ENCODE measurements around the gene SDF4.
"Not testable (repeated sequence)": the region's sequence is repeated elsewhere in the genome, so short reads cannot be mapped to it uniquely, and the experiment has no call there.

Gene SDF4

DNA sequence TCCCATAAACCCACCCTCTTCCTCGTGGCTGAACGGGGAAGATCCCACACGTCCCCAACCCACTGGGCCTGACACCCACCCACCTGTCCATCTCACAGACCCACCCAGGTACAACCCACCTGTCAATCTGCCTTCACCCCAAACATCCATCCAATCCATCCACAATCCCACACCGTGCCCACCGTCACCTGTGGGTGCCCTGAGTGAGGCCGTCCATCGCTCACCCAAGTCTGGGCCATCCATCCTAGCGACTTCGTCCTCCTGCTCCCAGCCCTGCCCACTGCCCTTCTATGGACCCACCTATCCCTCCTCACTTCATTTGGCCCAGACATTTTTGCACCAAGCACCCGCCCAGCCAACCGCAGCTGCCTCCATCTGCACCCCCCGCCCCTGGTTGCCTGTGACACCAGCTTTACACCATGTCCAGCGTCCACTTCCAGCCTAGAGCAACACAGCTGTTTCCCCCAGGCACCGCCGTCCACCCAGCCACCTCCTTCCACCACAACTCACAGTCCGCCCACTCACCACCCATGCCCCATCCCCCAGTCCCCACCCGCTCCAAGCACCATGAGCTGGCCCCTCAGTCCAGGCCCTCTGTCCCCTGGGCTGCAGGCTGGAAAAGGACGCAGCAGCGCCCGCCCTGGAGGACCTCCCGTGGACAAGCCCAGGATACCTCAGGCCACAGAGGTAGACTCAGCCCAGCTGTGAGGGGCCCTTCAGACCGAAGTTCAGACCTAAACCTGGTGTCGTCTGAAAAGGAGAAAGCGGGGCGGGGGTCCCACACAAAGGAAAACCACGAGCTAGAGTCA is 50.5 kb downstream of the SDF4 start:
- H3K4me3 ChIP-seq (ENCODE audit: low read length): no peak overlapping the region
- 0 out of 2 replicates have a peak, but pooled peaks cover 6% of the 10 kb centered on the region for H3K27me3 ChIP-seq (ENCODE audit: insufficient read depth, low read length)
- H3K9ac ChIP-seq (ENCODE audit: low read depth, low read length): no peak overlapping the region
- H3K36me3 ChIP-seq (ENCODE audit: insufficient read depth, low read depth, low read length): no peaks in the 10 kb centered on the region
- H3K4me1 ChIP-seq (ENCODE audit: insufficient read depth, low read length): peaks cover 8% of the 10 kb centered on the region; the same call in 1 of the 2 replicates
- no peak overlapping the region for H3K27ac ChIP-seq (ENCODE audit: low read length)
- H3K9me3 ChIP-seq (ENCODE audit: insufficient read depth, low read depth, low read length): no peaks in the 10 kb centered on the region

- H3K4me3 ChIP-seq (ENCODE audit: low read length): no peak overlapping the region
- H3K27ac ChIP-seq (ENCODE audit: low read length): no peak overlapping the region
- H3K9ac ChIP-seq (ENCODE audit: low read depth, low read length): no peak overlapping the region
- H3K36me3 ChIP-seq (ENCODE audit: insufficient read depth, low read depth, low read length): no peaks in the 10 kb centered on the region
- H3K9me3 ChIP-seq (ENCODE audit: insufficient read depth, low read depth, low read length): no peaks in the 10 kb centered on the region
- H3K4me1 ChIP-seq (ENCODE audit: insufficient read depth, low read length): peaks cover 10% of the 10 kb centered on the region; the same call in 1 of the 2 replicates
- peaks cover 17% of the 10 kb centered on the region for H3K27me3 ChIP-seq (ENCODE audit: insufficient read depth, low read length)
Observed at GRCh38 chr1:1179983-1180861, 51.6 kb downstream of the SDF4 start.

DNA sequence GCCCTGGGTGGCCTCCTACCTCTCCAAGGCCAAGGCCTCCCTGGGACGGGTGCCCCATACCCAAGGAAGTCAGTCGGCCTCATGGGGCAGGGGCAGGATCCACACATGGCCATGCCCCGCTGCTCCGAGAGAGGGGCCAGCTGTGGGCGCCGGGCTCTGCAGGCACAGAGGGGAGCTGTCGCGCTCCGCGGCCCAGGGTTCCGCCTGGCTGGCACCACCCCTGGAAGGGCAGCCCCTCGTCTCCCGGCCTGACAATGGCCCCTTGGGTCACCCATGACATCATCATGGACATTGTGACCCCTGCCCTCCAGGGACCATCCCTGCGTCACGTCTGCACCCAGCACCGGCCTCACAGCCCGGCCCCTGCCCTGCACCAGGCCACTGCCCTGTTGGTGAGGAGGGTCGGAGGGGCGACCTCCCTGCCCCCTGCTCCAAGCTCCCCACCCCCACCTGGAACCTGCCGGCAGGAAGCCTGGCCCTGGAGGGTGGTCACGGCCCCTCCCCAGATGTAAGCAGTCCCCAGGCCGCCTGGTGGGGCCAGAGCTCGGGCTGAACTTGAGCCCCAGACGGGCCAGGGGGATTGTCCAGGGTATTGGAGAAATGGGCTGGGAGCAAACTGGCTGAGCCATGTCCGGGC is 52.3 kb downstream of the SDF4 start:
- Histone ChIP-seq H3K4me1 (ENCODE audit: insufficient read depth, low read length) (peaks cover 10% of the 10 kb centered on the region; the same call in 1 of the 2 replicates), H3K27ac (ENCODE audit: low read length) (no peak overlapping the region), H3K27me3 (ENCODE audit: insufficient read depth, low read length) (peaks cover 17% of the 10 kb centered on the region), H3K36me3 (ENCODE audit: insufficient read depth, low read depth, low read length) (no peaks in the 10 kb centered on the region), H3K9me3 (ENCODE audit: insufficient read depth, low read depth, low read length) (no peaks in the 10 kb centered on the region), H3K9ac (ENCODE audit: low read depth, low read length) (no peak overlapping the region), H3K4me3 (ENCODE audit: low read length) (no peak overlapping the region)

DNA sequence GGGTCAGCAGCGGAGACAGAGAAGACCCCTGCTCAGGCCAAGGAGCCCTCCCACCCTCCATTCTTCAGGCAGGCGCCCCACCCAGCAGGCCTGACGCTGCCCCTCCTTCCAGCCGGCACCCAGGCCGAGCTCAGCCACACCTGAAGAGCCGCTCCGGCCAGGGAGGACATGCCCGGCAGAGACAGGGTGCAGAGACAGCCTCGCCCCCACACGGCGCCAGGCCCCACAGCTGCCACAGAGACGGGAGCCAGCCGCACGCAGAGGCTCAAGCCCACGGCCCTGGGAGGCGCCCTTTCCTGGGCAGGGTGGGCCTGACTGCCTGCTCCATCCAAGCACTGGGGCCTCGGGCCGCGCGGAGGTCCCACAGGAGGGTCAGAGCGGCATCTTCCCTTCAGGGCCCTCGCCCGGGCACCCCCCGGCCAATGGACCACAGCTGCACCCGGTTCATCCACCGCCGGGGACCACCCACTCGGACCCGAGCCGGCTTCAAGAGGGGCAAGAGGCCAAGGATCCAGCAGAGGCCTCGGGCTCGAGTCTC is 52.9 kb downstream of the SDF4 start:
- no peaks in the 10 kb centered on the region for H3K9me3 ChIP-seq (ENCODE audit: insufficient read depth, low read depth, low read length)
- no peaks in the 10 kb centered on the region for H3K36me3 ChIP-seq (ENCODE audit: insufficient read depth, low read depth, low read length)
- H3K27ac ChIP-seq (ENCODE audit: low read length): no peak overlapping the region
- no peak overlapping the region for H3K9ac ChIP-seq (ENCODE audit: low read depth, low read length)
- H3K4me1 ChIP-seq (ENCODE audit: insufficient read depth, low read length): peaks cover 10% of the 10 kb centered on the region; the same call in 1 of the 2 replicates
- no peak overlapping the region for H3K4me3 ChIP-seq (ENCODE audit: low read length)
- H3K27me3 ChIP-seq (ENCODE audit: insufficient read depth, low read length): peaks cover 17% of the 10 kb centered on the region

- H3K9me3 ChIP-seq (ENCODE audit: insufficient read depth, low read depth, low read length): no peaks in the 10 kb centered on the region
- no peak overlapping the region for H3K4me3 ChIP-seq (ENCODE audit: low read length)
- peaks cover 10% of the 10 kb centered on the region for H3K4me1 ChIP-seq (ENCODE audit: insufficient read depth, low read length)
- H3K27me3 ChIP-seq (ENCODE audit: insufficient read depth, low read length): peaks cover 17% of the 10 kb centered on the region
- H3K27ac ChIP-seq (ENCODE audit: low read length): no peak overlapping the region
- no peaks in the 10 kb centered on the region for H3K36me3 ChIP-seq (ENCODE audit: insufficient read depth, low read depth, low read length)
- H3K9ac ChIP-seq (ENCODE audit: low read depth, low read length): no peak overlapping the region
Observed at GRCh38 chr1:1177452-1178206, 54.2 kb downstream of the SDF4 start.

GRCh38 chr1:1176931-1177330 is 54.9 kb downstream of the SDF4 start:
- Histone ChIP-seq H3K4me1 (ENCODE audit: insufficient read depth, low read length) (peaks cover 10% of the 10 kb centered on the region), H3K9ac (ENCODE audit: low read depth, low read length) (no peak overlapping the region), H3K36me3 (ENCODE audit: insufficient read depth, low read depth, low read length) (no peaks in the 10 kb centered on the region), H3K9me3 (ENCODE audit: insufficient read depth, low read depth, low read length) (no peaks in the 10 kb centered on the region), H3K27me3 (ENCODE audit: insufficient read depth, low read length) (peaks cover 17% of the 10 kb centered on the region), H3K4me3 (ENCODE audit: low read length) (no peak overlapping the region), H3K27ac (ENCODE audit: low read length) (no peak overlapping the region)

GRCh38 chr1:1176063-1176761 is 55.6 kb downstream of the SDF4 start:
- H3K36me3 ChIP-seq (ENCODE audit: insufficient read depth, low read depth, low read length); H3K4me1 ChIP-seq (ENCODE audit: insufficient read depth, low read length); H3K4me3 ChIP-seq (ENCODE audit: low read length); H3K9me3 ChIP-seq (ENCODE audit: insufficient read depth, low read depth, low read length); H3K27ac ChIP-seq (ENCODE audit: low read length); H3K9ac ChIP-seq (ENCODE audit: low read depth, low read length): not testable (repeated sequence)
- H3K27me3 ChIP-seq (ENCODE audit: insufficient read depth, low read length): peaks cover 17% of the 10 kb centered on the region

DNA sequence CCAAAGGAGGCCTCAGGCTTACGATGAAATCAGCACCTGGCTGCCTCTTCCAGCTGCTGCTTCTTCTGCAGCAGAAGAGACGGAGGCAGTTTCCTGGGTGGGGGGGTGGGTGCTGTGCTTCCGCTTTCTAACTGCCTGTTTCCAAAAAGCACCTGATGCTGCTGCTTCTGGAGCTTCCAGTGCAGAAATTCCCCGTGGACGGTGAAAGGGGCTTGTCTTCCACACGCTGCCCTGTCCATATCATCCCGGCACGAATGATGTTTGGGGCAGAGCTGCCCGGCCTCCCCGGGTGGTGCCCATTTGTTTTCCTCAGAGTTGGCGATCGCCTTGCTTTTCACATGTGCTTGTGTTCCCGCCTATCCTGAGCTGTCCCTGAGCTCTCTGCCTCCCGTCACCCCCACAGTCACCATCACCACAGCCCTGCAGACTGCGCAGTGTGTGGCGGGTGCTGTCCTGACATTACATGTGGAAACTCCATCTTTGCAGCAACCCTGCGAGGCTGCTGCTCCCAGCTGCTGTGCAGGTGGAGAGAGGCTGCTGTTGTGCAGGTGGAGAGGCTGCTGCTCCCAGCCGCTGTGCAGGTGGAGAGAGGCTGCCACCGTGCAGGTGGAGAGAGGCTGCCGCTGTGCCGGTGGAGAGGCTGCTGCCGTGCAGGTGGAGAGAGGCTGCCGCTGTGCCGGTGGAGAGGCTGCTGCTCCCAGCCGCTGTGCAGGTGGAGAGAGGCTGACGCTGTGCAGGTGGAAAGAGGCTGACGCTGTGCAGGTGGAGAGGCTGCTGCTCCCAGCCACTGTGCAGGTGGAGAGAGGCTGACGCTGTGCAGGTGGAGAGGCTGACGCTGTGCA is 56.4 kb downstream of the SDF4 start:
- H3K9me3 ChIP-seq (ENCODE audit: insufficient read depth, low read depth, low read length): no peaks in the 10 kb centered on the region
- H3K9ac ChIP-seq (ENCODE audit: low read depth, low read length): no peak overlapping the region
- no peak overlapping the region for H3K27ac ChIP-seq (ENCODE audit: low read length)
- H3K4me3 ChIP-seq (ENCODE audit: low read length): no peak overlapping the region
- peaks cover 17% of the 10 kb centered on the region for H3K27me3 ChIP-seq (ENCODE audit: insufficient read depth, low read length)
- H3K36me3 ChIP-seq (ENCODE audit: insufficient read depth, low read depth, low read length): no peaks in the 10 kb centered on the region
- H3K4me1 ChIP-seq (ENCODE audit: insufficient read depth, low read length): peaks cover 10% of the 10 kb centered on the region

GRCh38 chr1:1173793-1174415 is 57.9 kb downstream of the SDF4 start, which contains the start of gene TTLL10:
TSS of gene TTLL10 (plus strand) at chr1:1173880. CDS start at chr1:1179216, 5,336 bp downstream.
- Histone ChIP-seq H3K4me3 (ENCODE audit: low read length) (peak within 1 kb of the TSS; percentile 46; the same call in 1 of the 2 replicates), H3K36me3 (ENCODE audit: insufficient read depth, low read depth, low read length) (no peaks in the 10 kb centered on the region), H3K4me1 (ENCODE audit: insufficient read depth, low read length) (peaks cover 10% of the 10 kb centered on the region), H3K27ac (ENCODE audit: low read length) (no peak within 1 kb of the TSS), H3K9ac (ENCODE audit: low read depth, low read length) (no peak within 1 kb of the TSS), H3K9me3 (ENCODE audit: insufficient read depth, low read depth, low read length) (no peaks in the 10 kb centered on the region), H3K27me3 (ENCODE audit: insufficient read depth, low read length) (peaks cover 17% of the 10 kb centered on the region)
